ENCODE measurements around the gene EEF1AKMT4.

GRCh38 chr3:184218814-184219213 lies 30.7 kb upstream of the EEF1AKMT4 start:
- TF ChIP-seq, protein P1, sequence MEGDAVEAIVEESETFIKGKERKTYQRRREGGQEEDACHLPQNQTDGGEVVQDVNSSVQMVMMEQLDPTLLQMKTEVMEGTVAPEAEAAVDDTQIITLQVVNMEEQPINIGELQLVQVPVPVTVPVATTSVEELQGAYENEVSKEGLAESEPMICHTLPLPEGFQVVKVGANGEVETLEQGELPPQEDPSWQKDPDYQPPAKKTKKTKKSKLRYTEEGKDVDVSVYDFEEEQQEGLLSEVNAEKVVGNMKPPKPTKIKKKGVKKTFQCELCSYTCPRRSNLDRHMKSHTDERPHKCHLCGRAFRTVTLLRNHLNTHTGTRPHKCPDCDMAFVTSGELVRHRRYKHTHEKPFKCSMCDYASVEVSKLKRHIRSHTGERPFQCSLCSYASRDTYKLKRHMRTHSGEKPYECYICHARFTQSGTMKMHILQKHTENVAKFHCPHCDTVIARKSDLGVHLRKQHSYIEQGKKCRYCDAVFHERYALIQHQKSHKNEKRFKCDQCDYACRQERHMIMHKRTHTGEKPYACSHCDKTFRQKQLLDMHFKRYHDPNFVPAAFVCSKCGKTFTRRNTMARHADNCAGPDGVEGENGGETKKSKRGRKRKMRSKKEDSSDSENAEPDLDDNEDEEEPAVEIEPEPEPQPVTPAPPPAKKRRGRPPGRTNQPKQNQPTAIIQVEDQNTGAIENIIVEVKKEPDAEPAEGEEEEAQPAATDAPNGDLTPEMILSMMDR (IDR thresholded peaks at IDR 0.05; ENCODE audit: insufficient read depth, low read depth, low read length), result no peak
- no peak for TF ChIP-seq EZH2 (IDR thresholded peaks at IDR 0.05; ENCODE audit: insufficient read depth, low read length)

All from astrocyte (in vitro differentiated cells and primary cell).